ENCODE data around the gene TMF1.

Gene TMF1

DNA sequence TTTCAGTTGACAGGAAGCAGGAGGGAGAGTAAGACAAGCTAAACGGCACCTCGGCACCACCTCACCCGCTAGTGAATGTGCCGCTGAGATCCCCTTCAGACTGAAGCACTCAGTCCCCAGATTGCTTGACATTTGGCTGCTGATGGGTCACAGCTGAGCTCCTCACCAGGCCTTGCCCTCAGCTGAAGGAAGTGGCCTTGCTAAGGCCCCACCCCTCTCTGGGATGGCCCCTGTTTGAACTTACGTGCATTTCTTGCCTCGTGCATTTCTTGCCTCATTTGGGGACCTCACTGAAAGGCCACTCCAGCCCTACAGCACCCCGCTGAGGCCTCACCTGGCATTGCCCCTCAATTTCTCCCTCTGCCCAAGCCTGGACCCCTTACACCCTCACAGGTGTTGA, 78.5 kb downstream of the TMF1 start:
- H3K4me3 ChIP-seq, result no peak overlapping the region
- H3K27ac ChIP-seq, result no peak overlapping the region
- TF ChIP-seq, protein P1, sequence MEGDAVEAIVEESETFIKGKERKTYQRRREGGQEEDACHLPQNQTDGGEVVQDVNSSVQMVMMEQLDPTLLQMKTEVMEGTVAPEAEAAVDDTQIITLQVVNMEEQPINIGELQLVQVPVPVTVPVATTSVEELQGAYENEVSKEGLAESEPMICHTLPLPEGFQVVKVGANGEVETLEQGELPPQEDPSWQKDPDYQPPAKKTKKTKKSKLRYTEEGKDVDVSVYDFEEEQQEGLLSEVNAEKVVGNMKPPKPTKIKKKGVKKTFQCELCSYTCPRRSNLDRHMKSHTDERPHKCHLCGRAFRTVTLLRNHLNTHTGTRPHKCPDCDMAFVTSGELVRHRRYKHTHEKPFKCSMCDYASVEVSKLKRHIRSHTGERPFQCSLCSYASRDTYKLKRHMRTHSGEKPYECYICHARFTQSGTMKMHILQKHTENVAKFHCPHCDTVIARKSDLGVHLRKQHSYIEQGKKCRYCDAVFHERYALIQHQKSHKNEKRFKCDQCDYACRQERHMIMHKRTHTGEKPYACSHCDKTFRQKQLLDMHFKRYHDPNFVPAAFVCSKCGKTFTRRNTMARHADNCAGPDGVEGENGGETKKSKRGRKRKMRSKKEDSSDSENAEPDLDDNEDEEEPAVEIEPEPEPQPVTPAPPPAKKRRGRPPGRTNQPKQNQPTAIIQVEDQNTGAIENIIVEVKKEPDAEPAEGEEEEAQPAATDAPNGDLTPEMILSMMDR (IDR thresholded peaks at IDR 0.05), result no peak
- no peak for DNase-seq (ENCODE audit: low spot score)

DNA sequence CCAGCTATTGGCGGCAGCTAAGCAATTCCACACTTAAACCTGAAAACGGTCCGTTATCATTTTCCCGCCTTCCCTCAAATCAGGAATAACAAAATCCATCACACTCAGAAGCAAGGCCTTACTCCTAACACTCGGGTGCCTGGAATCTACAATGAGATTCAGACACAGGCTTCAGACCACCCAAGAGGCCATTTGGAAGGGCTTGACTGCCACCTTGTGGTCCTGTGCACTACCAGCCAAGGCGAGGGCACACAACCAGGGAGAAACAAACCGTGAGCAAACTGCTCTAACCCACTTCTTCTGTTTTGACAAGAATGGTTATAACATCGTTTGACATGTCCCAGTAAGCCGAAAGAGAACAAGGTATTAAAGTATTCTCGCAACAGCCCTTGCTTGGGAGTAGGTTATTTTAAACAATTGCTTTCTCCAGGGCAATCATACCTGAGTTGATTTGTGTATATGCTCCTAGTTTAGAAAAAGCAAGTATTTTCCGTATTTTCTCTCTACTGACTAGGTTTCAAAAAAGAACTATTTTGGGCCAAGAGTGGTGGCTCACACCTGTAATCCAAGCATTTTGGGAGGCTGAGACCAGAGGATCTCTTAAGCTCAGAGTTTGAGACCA, 79.7 kb downstream of the TMF1 start:
- TF ChIP-seq, protein P1 (IDR thresholded peaks at IDR 0.05), result peak; percentile 25
- H3K4me3 ChIP-seq, result no peak overlapping the region
- DNase-seq (ENCODE audit: low spot score), result no peak

More for the DNA sequence above, 79.7 kb downstream of the TMF1 start:
- H3K27ac ChIP-seq, result no peak overlapping the region

All from coronary artery (tissue), 2 donors.